A172 (cell line): Measurements from ENCODE around the gene MORN3. TPM values are rescaled to one million over a fixed set of nuclear protein-coding genes. Genes with fewer than 3 reads are reported as not detected.
"Not testable (repeated sequence)": the region's sequence is repeated elsewhere in the genome, so short reads cannot be mapped to it uniquely, and the experiment has no call there.

Source experiments
- DNase-seq: peaks from one replicate; pipeline ENCODE4 v3.0.0-alpha.2; 2015; ENCODE audit warnings: low spot score
- total RNA-seq: library from RNA; depleted of rRNA; stranded (reverse); fragments of >200 nt; shearing (Covaris generic); gene quantifications from 2 replicates; pipeline ENCODE4 v1.2.3, GENCODE V29; 2014

Gene MORN3
- total RNA-seq, 1 experiment from 2014 or later = 0.02 TPM

DNA sequence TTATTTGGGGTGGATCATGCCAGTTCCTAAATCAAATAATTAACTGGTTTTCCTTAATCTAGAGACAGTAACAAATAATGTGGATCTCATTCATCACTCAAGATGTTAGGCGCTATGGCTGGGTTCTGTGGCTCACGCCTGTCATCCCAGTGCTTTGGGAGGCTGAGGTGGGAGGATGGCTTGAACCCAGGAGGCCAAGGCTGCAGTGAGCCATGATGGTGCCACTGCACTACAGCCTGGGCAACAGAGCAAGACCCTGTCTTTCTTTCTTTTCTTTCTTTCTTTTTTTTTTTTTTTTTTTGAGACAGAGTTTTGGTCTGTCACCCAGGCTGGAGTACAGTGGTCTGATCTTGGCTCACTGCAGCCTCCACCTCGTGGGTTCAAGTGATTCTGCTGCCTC, 23.3 kb upstream of the MORN3 start:
- DNase-seq = not testable (repeated sequence)

DNA sequence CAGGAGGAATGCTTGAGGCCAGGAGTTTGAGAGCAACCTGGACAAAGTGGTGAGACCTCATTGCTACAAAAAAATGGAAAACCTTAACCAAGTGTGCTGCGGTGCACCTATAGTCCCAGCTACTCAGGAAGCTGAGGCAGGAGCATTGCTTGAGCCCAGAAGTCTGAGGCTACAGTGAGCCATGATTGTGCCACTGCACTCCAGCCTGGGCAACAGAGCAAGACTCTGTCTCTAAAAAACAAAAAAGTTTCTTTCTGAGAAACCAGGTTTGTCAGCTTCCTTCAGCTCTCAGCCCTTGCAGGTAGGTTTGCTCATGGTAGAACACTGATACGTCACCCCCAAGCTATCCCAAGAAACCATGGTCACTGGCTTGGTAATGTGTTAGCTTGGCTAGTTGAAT, 20.0 kb upstream of the MORN3 start:
- no peak for DNase-seq

DNA sequence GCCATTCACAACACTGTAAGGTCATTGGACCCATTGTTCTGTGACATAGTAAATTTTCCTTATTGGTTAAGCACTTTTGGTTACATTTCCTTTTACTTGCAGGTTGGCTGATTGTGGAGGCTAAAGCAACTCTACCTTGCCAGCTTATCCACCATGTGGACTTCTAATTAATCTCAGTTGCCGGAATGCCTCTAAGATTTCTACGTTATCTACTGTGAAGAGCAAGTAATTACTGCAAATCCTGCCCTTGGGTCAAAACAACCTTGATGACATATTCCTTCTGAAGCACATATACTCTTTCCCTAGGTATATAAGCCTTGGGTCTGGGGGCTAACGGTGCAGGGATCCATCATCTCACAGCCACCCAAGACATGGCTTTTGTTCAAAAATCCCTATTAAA, 19.5 kb upstream of the MORN3 start:
- no peak for DNase-seq

DNA sequence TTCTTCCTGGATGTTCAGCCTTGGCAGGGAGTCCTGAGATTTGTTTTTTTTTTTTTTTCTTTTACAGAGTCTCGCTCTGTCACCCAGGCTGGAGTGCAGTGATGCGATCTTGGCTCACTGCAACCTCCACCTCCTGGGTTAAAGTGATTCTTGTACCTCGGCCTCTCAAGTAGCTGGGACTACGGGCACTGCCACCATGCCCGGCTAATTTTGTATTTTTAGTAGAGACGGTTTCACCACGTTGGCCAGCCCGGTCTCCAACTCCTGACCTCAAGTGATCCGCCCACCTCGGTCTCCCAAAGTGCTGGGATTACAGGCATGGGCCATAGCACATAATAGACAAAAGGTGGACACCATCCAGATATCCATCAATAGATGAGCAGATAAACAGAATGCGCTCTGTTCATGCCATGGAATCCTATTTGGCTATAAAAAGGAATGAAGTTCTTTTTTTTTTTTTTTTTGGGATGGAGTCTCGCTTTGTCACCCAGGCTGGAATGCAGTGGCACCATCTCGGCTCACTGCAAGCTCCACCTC, 10.3 kb upstream of the MORN3 start:
- not testable (repeated sequence) for DNase-seq

DNA sequence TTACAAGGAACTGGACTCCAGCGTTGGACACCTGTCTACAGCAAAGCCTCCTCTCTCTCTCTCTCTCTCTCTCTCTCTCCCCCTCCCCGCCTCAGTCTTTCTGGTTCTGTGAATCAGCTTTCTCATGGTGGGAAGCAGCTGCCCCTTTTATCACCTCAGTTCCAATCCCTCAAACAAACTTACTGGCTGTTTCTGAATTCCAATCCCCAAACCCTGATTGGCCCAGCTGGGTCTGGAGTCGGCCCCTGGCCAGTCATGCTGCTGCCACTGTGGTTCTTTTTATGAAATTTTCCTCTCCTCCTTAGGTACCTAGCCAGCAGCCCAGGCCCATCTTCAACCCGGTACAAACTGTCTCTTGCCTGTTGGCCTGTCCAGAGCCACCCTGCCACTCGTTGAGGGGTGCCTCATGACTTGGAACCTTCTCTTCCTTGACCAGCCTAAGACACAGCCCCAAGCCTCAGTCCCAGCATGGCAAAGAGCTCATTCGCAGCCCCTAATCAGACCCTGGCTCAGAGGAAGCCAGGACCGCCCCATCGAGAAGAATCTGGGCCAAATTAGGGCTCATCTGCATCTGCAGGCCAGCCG, 9.4 kb upstream of the MORN3 start:
- DNase-seq = no peak

DNA sequence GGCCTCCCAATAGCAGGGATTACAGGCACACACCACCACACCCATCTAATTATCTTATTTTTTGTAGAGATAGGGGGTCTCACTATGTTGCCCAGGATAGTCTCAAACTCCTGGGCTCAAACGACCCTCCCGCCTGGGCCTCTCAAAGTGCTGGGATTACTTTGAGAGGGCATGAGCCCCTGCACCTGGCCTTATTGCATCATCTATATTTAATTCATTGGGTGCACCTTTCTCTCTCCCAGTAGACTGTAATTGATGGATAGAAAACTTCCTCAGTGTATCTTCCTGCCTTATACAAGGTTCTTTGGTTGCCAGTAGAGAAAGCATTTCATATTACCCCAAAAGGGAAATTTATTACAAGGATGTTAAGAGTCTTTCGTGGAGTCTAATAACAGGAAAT, 8.9 kb upstream of the MORN3 start:
- no peak for DNase-seq

DNA sequence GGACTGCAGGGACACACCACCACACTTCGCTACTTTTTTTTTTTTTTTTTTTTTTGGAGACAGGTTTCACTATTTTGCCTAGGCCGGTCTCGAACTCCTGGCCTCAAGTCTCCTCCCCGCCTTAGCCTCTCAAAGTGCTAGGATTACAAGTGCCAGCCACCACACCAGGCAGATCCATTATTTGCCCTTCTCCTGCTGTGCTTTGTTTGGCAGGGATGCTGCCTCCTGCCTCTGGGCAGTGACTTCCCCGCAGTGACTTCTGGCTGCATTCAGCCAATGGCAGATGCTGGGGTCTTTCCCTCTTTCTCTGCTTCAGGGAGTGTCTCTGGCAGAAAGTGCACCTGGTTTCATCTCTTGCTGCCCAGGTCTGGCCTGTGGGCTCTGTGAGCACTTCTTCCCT, 6.7 kb upstream of the MORN3 start:
- DNase-seq = no peak

DNA sequence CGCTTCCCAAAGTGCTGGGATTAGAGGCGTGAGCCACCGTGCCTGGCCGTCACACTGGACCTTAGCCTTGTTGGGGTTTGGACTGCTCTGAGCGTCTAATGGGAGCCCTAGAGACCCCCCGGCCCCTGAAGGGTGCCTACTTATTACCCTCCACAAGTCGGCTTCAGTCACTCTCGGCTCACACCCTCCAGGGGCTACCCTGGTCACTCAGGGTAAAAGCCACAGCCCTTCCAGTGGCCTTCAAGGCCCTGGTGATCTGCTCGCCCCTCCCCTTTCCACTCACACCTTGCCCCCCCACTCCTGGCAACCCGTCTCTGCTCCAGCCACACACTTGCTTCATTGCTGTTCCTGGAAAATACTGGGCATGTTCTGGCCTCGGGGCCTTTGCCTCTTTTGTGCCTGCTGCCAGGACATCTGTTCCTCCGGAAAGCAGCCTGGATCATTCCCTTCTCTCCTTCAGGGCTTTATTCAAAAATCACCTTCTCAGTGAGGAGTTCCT, 3.6 kb upstream of the MORN3 start:
- no peak for DNase-seq

DNA sequence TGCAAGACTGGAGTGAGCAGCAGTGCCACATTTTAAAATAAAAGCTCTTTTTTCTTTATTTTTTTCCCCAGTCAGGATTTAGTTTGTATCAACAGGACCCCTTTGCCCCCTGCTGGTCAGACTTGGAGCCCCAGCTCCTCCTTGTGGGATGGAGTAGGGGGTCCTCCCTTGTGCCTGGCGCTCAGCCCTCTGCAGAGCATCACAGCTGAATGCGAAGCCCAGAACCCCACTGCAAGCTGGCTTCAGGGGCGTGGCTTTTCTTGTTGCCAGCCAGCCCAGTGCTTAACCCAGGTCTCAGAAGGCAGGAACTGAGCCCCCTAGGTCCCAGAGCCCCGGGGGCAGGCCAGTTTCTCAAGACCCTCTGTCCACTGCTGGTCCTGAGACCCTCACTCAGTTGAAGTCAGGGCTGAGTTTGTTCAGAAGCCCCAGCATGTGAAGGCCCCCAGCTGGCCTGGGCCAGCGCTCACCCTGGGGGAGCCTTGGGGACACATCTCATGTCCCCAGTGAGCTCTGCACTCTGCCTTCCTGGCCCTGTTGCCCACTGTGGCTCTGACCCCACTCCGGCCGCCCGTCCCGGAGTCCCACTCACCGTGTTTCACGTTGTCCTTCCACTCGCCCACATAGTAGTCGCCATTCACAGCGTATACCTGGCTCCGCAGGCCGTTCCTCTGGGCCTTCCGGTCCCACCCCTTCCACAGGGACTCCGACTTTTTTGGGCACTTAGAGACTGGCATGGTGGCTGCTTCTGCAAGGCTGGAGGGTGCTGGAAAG, 519 bp downstream of the MORN3 start:
- DNase-seq = no peak

DNA sequence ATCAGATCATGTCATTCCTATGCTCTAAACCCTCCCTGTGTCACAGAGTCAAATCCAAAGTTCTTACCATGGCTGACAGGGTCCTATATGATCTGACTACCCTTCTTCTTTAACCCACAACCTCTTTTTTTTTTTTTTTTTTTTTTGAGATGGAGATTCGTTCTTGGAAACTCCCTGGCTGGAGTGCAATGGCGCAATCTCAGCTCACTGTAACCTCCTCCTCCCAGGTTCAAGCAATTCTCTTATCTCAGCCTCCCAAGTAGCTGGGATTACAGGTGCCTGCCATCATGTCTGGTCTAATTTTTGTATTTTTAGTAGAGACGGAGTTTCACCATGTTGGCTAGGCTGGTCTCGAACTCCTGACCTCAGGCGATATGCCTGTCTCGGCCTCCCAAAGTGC, 2.6 kb downstream of the MORN3 start:
- not testable (repeated sequence) for DNase-seq

DNA sequence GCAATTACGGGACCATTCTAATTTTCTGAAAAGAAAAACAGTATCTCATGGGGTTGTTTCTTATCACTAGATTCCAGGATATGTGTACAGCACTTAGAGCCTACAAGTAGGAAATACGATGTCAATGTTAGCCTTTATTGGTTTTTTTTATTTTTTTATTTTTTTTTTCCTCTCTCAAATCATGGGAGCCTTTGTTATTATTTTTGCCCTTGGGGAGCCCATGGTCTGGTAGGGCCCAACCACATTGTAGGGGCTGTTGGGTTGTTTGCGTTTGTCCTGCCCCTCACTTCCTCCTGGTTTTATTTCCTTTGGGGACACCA, 5.9 kb downstream of the MORN3 start:
- DNase-seq = no peak

DNA sequence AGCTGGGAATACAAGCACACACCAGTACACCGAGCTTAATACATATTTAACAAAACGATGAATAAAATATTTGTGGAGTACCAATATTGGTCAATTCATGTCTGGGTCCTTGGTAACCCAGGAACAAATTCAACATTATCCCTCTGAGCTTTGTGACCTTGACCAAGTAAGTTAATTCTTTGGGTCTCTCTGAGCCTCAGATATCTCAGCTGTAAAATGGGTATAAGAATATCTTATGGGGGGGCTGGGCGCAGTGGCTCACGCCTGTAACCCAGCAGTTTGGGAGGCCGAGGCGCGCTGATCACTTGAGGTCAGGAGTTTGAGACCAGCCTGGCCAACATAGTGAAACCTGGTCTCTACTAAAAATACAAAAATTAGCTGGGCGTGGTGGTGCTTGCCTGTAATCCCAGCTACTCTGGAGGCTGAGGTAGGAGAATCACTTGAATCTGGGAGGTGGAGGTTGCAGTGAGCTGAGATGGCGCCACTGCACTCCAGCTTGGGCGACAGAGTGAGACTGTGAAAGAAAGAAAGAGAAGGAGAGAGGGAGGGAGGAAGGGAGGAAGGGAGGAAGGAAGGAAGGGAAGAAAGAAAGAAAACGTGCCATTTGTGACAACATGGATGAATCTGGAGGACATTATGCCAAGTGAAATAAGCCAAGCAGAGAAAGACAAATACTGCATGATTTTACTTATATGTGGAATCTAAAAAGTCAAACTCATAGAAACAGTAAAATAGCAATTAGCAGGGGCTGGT, 7.9 kb downstream of the MORN3 start:
- DNase-seq = not testable (repeated sequence)

DNA sequence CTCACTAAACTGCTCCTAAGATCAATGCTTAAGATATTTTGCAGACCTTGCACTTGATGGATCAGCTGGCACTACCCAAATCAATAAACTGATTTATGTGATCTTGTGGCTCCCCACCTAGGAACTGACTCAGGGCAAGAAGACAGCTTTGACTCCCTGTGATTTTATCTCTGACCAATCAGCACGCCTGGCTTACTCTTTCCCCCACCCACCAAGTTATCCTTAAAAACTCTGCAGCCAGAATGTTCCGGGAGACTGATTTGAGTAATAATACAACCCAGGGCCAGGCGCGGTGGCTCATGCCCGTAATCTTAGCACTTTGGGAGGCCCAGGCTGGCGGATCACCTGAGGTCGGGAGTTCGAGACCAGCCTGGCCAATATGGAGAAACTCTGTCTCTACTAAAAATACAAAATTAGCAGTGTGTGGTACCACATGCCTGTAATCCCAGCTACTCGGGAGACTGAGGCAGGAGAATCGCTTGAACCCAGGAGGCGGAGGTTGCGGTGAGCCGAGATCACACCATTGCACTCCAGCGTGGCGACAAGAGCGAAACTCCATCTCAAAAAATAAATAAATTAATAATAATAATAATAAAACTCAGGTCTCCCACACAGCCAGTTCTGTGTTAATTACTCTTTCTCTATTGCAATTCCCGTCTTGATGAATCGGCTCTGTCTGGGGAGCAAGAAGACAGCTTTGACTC, 12.0 kb downstream of the MORN3 start:
- DNase-seq = no peak

DNA sequence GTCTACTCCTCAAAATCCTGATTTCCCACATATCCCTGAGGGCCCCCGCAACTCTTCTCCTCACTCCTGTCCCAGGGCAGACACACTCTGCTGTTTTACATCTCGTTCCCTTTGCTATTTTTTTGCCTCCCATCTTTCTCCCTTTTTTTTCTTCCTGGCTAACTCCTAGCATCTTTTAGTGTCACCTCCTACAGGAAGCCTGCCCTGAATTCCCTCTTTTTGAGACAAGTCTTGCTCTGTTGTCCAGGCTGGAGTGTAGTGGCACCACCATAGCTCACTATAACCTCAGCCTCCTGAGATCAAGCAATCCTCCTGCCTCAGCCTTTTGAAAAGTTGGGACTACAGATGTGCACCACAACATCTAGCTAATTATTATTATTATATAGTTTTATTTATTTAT, 13.3 kb downstream of the MORN3 start:
- DNase-seq = no peak

DNA sequence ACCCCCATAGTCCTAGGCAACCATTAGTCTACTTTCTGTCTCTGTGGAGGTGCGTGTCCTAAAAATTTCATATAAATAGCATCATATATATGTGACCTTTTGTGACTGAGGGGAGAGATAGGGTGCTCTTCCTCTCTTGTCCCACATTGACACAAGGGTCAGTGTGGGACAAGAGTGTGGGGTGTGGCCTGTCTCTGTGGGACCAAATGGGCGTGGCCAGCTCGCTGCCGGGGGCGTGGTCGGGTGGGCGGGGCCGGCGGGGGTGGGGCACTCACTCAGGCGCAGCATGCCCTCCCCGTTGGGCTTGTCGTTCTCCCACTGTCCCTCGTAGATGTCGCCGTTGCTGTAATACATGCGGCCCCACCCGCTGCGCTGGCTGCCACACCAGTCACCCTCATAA, 15.5 kb downstream of the MORN3 start:
- no peak for DNase-seq

DNA sequence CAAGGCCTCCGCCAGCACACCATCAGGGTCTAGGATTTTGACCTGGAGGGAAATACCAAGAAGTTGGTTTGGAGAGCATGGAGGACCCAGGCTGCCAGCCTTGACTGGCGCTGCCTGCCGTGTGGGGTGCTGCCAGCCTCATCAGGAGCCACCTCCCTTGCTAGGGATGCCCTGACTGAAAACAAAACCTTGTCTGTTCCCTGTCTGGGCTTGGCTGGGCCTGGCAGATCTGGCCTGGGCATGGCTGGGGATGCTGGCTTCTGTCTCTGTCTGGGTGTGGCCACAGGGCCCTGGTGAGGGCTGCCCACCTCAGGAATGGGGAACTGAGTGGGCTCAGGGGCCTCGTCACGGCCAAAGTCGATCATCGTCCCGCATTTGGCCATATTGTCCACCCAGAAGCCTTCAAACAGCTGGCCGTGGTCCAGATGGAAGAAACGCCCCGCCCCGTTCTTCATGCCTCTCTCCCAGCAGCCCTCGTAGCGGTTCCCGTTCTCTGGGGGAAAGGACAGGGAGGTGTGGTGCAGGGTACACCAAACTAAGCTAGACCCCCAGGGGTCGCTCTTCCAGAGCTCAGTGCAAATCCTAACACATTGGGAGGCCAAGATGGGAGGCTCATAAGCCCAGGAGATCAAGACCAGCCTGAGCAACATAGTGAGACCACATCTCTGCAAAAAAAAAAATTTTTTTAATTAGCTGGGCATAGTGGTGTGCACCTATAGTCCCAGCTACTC, 16.5 kb downstream of the MORN3 start:
- DNase-seq = no peak

DNA sequence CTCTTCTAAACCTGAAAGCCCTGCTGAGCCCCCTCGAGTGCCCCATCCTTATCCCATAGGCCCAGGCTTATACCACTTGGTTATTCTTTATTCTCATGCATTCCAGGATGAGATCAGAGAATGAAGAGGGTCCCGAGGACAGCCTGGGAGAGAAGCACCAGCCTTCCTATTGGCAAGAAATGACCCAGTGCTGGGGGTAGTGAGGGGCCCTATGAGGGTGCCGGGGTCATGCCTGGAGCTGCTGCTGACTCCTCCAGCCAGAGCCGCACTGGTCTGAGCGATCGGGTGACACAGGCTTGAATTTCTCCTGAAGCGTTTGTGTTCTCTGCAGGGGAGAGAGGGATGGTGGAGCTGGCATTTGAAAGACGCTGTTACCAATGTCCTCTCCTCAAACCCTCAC, 18.1 kb downstream of the MORN3 start:
- DNase-seq = no peak

DNA sequence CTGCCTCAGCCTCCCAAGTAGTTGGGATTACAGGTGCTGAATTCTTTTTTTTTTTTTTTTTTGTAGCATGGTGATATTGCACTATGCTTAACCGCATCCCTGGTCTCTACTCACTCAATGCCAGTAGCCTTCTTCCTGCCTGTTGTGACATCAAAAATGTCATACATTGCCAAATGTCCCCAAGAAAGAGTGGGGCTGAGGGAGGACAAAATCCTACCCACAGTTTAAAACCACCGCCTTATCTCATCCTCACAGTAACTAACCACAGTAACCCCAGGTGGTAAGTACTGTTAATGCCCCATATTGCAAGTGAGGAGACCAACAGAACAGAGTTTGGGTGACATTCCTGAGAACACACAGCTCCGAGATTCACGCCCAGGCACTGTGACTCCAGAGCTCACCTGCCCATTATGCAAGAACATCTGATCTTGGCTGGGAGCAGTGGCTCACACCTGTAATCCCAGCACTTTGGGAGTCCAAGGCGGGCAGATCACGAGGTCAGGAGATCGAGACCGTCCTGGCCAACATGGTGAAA, 19.6 kb downstream of the MORN3 start:
- no peak for DNase-seq

DNA sequence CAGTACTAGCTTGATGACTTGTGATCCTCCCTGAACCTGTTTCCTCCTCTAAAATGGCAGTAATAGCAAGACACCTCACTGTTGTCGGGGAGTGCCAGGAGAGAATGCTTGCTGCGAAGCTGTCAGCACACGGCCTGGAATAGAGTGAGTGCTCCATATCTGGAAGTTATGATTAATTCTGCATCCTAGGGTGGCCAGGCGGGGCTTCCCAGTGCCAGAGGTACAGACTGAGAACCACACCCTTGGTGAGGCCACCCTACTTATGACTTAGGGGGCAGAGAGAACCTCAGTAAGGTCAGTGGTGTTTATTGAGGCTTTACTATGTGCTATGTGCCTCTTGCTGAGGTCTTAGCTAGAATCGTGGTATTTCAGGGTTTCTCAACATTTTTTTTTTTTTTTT, 20.1 kb downstream of the MORN3 start:
- no peak for DNase-seq

DNA sequence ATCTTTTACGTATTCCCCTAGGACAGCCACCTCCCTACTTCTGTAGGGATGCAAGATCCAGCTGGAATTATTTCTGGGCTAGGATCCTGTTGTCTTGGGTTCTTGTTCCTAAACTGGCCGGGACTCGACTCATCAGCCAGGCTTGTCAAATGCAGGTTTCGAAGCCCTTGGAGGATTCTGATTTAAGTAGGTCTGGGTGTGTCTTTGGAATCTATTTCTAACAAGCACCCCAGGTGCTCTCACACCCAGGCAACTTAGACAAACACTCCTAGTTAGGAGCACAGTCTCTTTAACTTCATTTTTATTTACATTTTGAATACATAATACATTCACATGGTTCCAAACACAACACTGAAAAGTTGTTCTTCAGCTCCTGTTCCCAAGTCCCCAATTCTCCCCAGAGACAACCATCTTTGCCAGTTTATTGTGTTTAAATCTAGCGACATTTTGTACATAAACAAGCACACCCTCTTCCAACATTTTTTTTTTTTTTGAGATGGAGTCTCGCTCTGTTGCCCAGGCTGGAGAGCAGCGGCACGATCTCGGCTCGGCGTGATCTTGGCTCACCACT, 20.9 kb downstream of the MORN3 start:
- DNase-seq = no peak

DNA sequence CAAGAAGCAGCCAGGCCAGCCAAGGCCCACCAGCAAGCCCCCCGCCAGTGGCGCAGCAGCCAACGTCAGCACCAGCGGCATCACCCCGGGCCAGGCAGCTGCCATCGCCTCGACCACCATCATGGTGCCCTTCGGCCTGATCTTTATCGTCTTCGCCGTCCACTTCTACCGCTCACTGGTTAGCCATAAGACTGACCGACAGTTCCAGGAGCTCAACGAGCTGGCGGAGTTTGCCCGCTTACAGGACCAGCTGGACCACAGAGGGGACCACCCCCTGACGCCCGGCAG, 28.2 kb downstream of the MORN3 start:
- DNase-seq = no peak
